HG02973 (cell line): ENCODE data around the gene RAI1.

Experiments used
- ATAC-seq: cut with Tn5 transposase; IDR thresholded peaks from one replicate; pipeline ENCODE4 v1.9.1; 2021; ENCODE audit warnings: moderate library complexity; ENCODE audit not compliant: unreplicated experiment

RAI1 gene

GRCh38 chr17:17748179-17748578, 66.9 kb downstream of the RAI1 start:
- ATAC-seq = no peak

GRCh38 chr17:17748604-17749003, 67.3 kb downstream of the RAI1 start:
- ATAC-seq = no peak

- ATAC-seq = no peak
These were observed 67.9 kb downstream of the RAI1 start for GRCh38 chr17:17749025-17749772.

GRCh38 chr17:17749921-17750320, 68.7 kb downstream of the RAI1 start:
- ATAC-seq = no peak

GRCh38 chr17:17750881-17751280, 69.6 kb downstream of the RAI1 start:
- ATAC-seq = peak; percentile 25

GRCh38 chr17:17751489-17752088, 70.3 kb downstream of the RAI1 start:
- ATAC-seq = no peak

- ATAC-seq = peak; percentile 62
These were observed 71.0 kb downstream of the RAI1 start for GRCh38 chr17:17752089-17752820.

GRCh38 chr17:17752821-17753321, 71.6 kb downstream of the RAI1 start:
- ATAC-seq = no peak

GRCh38 chr17:17754719-17755686, 73.7 kb downstream of the RAI1 start:
- no peak for ATAC-seq

- ATAC-seq = no peak
These were observed 74.5 kb downstream of the RAI1 start for GRCh38 chr17:17755715-17756114.

GRCh38 chr17:17757391-17757791, 76.1 kb downstream of the RAI1 start:
- no peak for ATAC-seq

GRCh38 chr17:17757956-17758845, 76.9 kb downstream of the RAI1 start:
- ATAC-seq = no peak

GRCh38 chr17:17758941-17759563, 77.8 kb downstream of the RAI1 start:
- ATAC-seq = no peak

- ATAC-seq = no peak
These were observed 79.1 kb downstream of the RAI1 start for GRCh38 chr17:17760350-17760749.

- no peak for ATAC-seq
These were observed 79.8 kb downstream of the RAI1 start for GRCh38 chr17:17760872-17761550.

GRCh38 chr17:17761894-17762743, 80.9 kb downstream of the RAI1 start:
- ATAC-seq = no peak

GRCh38 chr17:17762744-17763105, 81.5 kb downstream of the RAI1 start:
- ATAC-seq = no peak

GRCh38 chr17:17763136-17763535, 81.9 kb downstream of the RAI1 start:
- no peak for ATAC-seq
